ENCODE measurements around the gene NDNF. TPM values are rescaled to one million over a fixed set of nuclear protein-coding genes. Genes with fewer than 3 reads are reported as not detected.

NDNF gene
- total RNA-seq, 1 donor from 2014 or later: 1.3 TPM

DNA sequence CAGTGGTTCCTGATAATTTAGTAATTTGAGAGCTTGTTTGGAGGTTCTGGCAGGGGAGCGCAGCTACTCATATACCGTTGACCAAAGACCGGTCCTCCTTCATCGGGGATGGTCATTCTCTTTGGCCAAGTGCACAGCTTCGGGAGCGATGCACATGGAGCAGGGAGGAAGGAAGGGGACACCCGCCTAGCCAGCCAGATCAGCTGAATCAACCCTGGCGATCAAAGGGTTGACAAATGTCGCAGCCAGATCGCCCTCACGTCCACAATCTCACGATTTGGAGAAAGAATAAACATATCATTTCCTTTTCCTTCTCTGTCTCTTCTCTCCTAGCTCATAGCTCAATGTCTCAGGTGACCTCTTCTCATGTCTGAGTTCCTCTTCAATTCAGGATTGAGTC lies 11.1 kb downstream of the NDNF start:
- no peak for DNase-seq
- TF ChIP-seq CTCF (IDR thresholded peaks at IDR 0.05; ENCODE audit: partially characterized antibody, unreplicated experiment): no peak
- H3K4me1 Mint-ChIP-seq (ENCODE audit: low read depth, unreplicated experiment): peaks cover 25% of the 10 kb centered on the region
- H3K27ac Mint-ChIP-seq (ENCODE audit: unreplicated experiment): no peak overlapping the region
- no peaks in the 10 kb centered on the region for H3K27me3 Mint-ChIP-seq (ENCODE audit: unreplicated experiment)
- H3K4me3 Mint-ChIP-seq (ENCODE audit: unreplicated experiment): no peak overlapping the region
- no peaks in the 10 kb centered on the region for H3K36me3 Mint-ChIP-seq (ENCODE audit: unreplicated experiment)
- no peaks in the 10 kb centered on the region for H3K9me3 Mint-ChIP-seq (ENCODE audit: unreplicated experiment)

GRCh38 chr4:121057466-121057922 lies 14.8 kb downstream of the NDNF start:
- TF ChIP-seq CTCF (IDR thresholded peaks at IDR 0.05; ENCODE audit: partially characterized antibody, unreplicated experiment): no peak
- no peak for DNase-seq
- Mint-ChIP-seq H3K9me3 (ENCODE audit: unreplicated experiment) (peaks cover 4% of the 10 kb centered on the region), H3K27ac (ENCODE audit: unreplicated experiment) (peak overlapping the region; percentile 67), H3K27me3 (ENCODE audit: unreplicated experiment) (peaks cover 2% of the 10 kb centered on the region), H3K4me3 (ENCODE audit: unreplicated experiment) (no peak overlapping the region), H3K4me1 (ENCODE audit: low read depth, unreplicated experiment) (peaks cover 35% of the 10 kb centered on the region), H3K36me3 (ENCODE audit: unreplicated experiment) (no peaks in the 10 kb centered on the region)

DNA sequence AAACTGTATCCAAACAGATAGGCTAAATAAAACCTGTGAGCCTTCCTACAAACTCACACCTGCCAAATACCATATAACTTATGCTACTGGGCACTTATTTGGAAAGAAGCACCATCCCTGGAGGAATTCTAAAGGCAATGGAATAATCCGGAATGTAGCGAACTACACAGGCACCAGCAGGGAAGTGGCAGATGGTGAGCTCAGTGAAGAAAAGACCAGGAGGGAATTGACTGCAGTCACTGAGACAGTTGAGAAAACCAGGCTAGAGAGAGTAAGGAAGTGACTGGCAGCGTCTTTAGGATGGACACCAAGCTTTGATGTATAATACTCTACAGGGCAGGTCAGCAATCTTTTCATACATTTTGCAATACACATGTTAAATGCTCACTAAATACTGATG lies 16.3 kb downstream of the NDNF start:
- TF ChIP-seq CTCF (IDR thresholded peaks at IDR 0.05; ENCODE audit: partially characterized antibody, unreplicated experiment): no peak
- H3K4me3 Mint-ChIP-seq (ENCODE audit: unreplicated experiment): peak overlapping the region; percentile 50
- peak overlapping the region; percentile 65 for H3K27ac Mint-ChIP-seq (ENCODE audit: unreplicated experiment)
- H3K36me3 Mint-ChIP-seq (ENCODE audit: unreplicated experiment): no peaks in the 10 kb centered on the region
- peaks cover 2% of the 10 kb centered on the region for H3K27me3 Mint-ChIP-seq (ENCODE audit: unreplicated experiment)
- peak; percentile 47 for DNase-seq
- H3K4me1 Mint-ChIP-seq (ENCODE audit: low read depth, unreplicated experiment): peaks cover 35% of the 10 kb centered on the region
- H3K9me3 Mint-ChIP-seq (ENCODE audit: unreplicated experiment): peaks cover 4% of the 10 kb centered on the region

DNA sequence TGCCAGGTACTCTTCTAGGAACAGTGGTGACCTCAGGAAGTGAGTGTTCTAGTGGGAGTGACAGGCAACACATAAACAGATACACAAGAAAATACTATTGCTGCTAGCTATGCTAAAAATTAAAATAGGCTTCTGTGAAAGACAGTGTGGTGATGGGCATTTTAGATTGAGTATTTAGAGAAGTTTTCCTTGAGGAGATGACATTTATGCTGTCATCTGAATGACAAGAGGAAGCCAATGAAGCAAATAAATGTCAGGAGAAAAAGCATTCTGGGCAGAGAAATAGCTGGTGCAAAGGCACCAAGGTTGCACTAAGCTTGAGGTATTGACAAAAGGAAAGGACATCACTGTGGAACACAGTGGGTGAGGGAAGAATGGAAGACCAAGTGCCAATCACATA lies 18.0 kb downstream of the NDNF start:
- no peak for TF ChIP-seq CTCF (IDR thresholded peaks at IDR 0.05; ENCODE audit: partially characterized antibody, unreplicated experiment)
- H3K4me3 Mint-ChIP-seq (ENCODE audit: unreplicated experiment): no peak overlapping the region
- peaks cover 2% of the 10 kb centered on the region for H3K27me3 Mint-ChIP-seq (ENCODE audit: unreplicated experiment)
- no peak overlapping the region for H3K27ac Mint-ChIP-seq (ENCODE audit: unreplicated experiment)
- H3K36me3 Mint-ChIP-seq (ENCODE audit: unreplicated experiment): no peaks in the 10 kb centered on the region
- H3K4me1 Mint-ChIP-seq (ENCODE audit: low read depth, unreplicated experiment): peaks cover 35% of the 10 kb centered on the region
- H3K9me3 Mint-ChIP-seq (ENCODE audit: unreplicated experiment): peaks cover 4% of the 10 kb centered on the region
- DNase-seq: no peak

- TF ChIP-seq CTCF (IDR thresholded peaks at IDR 0.05; ENCODE audit: partially characterized antibody, unreplicated experiment): no peak
- Mint-ChIP-seq H3K27me3 (ENCODE audit: unreplicated experiment) (peaks cover 2% of the 10 kb centered on the region), H3K4me1 (ENCODE audit: low read depth, unreplicated experiment) (peaks cover 32% of the 10 kb centered on the region), H3K36me3 (ENCODE audit: unreplicated experiment) (no peaks in the 10 kb centered on the region), H3K27ac (ENCODE audit: unreplicated experiment) (no peak overlapping the region), H3K9me3 (ENCODE audit: unreplicated experiment) (peaks cover 4% of the 10 kb centered on the region), H3K4me3 (ENCODE audit: unreplicated experiment) (no peak overlapping the region)
- DNase-seq: no peak
Observed at GRCh38 chr4:121053601-121054143, 18.7 kb downstream of the NDNF start.
